NCI-H510A (cell line): ENCODE results near the gene NEDD4L.

Source experiments
- DNase-seq: peaks from one replicate; lab custom pipeline; 2025; lab: John Stamatoyannopoulos, UW

NEDD4L gene

GRCh38 chr18:58118536-58118935 is 74.5 kb downstream of the NEDD4L start:
- DNase-seq = no peak

DNA sequence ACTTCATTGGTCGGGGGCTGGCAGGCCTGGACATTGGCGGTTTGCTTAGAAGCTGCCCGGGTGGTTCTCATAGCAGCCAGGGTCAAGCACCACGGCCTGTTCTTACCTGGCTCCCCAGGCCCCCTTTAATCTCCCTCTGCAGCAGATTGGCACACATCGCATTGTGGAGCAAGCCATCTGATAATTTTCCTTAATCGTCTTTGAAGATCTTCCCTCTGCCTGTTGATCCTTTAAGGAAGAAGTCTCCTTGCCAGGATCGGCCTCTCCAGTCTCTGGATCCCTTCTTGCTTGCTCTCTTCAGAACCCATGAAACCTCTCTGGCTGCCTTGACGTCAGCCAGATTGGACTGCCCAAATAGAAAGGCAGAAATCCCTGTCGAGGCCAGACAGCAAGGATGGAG is 75.8 kb downstream of the NEDD4L start:
- DNase-seq = no peak

DNA sequence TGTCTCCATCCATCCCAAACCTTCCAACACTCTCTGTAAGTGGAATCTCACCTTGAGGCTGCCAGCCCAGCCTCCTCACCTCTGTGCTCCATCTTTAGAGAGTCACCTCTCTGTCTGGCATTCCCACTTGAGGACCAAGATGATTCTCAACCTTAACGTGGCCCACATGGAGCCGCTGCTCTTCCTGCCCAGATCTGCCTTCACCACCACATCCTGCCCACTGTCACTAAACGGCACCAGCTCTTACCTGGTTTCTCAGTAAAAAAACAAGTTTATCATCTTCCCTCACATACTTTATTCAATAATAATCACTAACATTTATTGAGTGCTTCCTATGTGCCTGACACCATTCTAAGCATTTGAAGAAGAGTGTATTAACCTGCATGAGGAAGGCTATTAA is 80.4 kb downstream of the NEDD4L start:
- DNase-seq = no peak

- DNase-seq = no peak
Observed at GRCh38 chr18:58125183-58125582, 81.2 kb downstream of the NEDD4L start.

- no peak for DNase-seq
Observed at GRCh38 chr18:58125756-58126155, 81.7 kb downstream of the NEDD4L start.

- no peak for DNase-seq
Observed at GRCh38 chr18:58128381-58129374, 84.7 kb downstream of the NEDD4L start.

- no peak for DNase-seq
Observed at GRCh38 chr18:58132595-58133261, 88.7 kb downstream of the NEDD4L start.

DNA sequence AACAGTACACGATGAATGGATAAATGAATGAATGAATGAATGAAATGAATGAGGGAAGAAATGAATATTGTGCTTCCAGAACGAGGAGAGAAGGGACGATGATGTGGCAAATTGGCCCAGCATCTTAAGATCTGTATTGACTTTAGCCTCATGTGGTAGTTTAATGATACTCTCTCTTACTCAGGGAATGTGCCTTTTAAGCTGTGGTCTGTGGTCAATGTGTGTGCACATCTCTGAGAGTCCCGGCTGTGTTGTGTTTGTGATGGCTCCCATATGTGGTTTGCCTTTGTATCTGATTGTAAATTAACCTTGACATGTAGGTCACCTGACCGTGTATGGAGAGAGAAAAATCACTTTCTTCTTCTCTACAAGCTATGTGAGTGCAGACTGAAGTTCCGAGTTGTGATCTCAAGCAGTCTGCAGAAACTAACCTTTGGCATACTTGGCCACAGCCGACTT is 91.2 kb downstream of the NEDD4L start:
- no peak for DNase-seq

DNA sequence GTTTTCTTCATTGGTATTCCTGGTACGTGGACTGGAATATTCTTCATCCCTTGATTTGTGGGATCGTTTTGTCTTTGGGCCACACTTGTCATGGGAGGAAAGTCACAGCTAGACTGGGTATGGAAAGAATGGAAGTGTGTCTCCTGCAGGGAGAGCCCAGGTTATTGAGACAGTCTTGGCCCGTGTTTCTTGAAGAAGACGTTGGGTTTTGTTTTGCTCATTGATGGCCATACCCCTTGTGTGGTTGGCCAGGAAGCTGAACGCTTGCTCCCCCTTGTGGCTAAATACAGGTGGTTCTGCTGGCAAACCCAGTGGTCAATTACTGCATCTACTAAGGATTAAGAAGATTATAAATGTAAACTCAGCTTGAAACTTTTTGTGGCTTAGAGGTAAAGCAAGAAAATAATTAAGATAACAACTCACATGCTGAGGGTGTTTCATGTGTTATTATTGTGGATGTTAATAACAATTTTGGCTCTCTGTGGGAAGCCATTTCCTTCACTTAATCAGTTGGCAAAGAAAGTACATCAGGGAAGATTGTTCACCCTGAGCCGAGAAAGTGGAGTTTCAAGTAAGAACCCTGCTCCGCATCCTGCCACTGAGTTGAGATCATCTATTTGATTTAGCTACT is 91.8 kb downstream of the NEDD4L start:
- DNase-seq = peak; percentile 27

- DNase-seq = no peak
Observed at GRCh38 chr18:58136879-58137278, 92.9 kb downstream of the NEDD4L start.

DNA sequence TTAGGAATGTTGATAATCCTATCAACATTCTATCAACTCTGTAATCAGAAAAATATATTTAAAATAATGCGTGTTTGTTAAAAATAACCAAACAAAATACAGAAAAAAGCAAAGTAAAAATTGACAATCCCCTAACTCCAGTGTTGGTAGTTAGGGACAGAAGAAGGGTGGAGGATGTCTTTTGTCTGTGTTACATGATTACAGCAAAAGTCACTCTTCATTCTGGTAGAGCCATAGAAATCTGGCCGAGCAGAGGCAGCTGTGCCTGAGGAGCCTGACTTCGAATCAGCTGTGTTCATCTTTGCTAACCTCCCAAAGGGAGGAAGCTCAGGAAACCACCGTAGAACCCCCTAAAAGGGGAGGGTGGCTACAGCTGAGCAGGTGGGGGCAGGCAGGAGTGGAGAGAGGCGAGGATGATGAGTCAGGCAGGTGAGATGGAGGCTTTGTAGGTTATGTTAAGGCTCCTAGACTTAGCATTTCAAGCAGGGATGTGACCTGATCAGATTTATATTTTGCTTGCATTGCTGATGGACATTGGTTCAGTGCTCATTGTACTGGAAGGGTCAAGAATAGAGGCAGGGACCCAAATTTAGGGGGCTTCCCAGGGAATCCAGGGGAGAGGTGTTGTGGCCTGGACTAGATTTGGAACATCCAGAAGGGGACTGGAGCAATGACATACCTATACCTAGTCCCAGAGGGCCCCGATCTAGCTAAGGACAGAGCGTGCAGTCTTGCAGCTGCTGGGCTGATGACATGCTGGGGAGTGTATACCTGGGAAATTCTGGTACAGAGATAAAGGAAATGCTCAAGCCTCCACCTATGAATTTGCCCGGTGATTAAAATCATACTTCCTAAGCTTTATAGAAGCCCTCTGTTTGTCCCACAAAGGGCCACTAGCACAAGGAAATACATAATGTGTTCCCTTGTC is 95.7 kb downstream of the NEDD4L start:
- DNase-seq = no peak

DNA sequence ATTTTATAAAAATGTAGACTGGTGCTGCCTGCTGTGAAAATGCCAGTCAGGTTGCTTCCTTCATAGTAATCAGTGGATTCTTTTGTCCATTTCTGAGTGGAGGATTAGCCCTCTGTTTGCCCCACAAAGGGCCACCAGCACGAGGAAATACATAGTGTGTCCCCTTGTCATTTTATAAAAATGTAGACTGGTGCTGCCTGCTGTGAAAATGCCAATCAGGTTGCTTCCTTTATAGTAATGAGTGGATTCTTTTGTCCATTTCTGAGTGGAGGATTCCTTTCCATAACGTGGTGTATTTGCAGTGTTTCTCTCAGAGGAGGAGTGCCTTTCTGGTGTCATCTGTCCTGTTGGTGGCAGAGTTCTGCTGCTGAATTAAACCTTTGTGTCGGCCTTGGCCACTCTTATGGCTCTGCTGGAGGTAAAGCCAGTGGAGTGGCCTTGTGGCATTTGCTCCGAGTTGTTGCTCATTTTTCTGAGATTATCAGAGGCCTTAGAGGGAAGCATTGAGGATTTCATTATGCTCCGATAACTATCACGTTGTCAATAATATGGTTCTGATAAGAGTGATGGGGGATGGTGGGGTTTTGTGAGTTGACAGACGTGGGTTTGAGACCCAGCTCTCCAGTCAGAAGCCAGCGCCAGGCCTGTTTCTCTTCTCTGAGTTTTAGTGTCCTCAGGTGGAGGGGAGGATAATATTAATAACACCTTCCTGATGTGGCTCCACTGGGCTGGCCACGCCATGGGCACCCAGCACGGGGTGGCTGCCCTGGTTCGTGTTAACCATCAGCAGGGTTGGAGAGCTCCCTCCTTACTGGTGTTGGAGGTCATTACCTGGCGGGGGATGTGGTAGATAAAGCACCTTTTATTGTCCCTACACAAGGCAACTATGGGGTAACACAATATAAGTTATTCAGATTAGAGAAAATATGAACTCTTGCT is 96.6 kb downstream of the NEDD4L start:
- DNase-seq = no peak

DNA sequence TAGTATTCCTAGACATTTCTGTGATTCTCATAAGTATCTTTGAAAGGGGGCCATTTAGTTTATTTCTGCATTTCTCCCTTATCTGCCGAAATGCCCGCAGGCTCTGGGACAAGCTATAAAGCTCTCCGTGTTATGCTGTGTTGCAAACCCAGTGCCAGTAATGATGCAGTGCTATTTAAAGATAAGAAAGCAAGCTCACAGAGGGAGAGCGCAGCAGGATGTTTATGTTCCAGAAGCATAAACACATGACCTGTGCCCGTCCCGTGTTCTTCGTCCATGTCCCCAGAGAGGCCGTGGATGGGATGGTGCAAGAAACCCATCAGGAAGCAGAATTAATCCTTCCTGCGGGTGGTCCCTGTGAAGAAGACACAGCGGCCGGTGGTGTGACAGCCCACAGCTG is 99.4 kb downstream of the NEDD4L start:
- DNase-seq = no peak

DNA sequence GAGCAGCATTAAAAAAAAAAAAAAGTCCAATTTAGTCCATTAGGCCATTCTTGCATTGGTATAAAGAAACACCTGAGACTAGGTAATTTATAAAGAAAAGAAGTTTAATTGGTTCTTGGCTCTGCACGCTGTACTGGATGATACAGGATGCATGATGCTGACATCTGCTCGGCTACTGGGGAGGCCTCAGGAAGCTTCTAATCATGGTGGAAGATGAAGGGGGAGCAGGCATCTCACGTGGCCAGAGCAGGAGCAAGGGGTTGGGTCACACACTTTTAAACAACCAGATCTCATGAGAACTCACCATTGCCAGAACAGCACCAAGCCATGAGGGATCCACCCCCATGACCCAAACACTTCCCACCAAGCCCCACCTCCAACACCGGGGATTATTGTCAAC is 100.1 kb downstream of the NEDD4L start:
- DNase-seq = no peak

GRCh38 chr18:58144671-58145285 is 100.8 kb downstream of the NEDD4L start:
- peak; percentile 75 for DNase-seq

GRCh38 chr18:58146099-58146498 is 102.1 kb downstream of the NEDD4L start:
- DNase-seq = no peak

GRCh38 chr18:58148954-58149471 is 105.0 kb downstream of the NEDD4L start:
- peak; percentile 43 for DNase-seq

DNA sequence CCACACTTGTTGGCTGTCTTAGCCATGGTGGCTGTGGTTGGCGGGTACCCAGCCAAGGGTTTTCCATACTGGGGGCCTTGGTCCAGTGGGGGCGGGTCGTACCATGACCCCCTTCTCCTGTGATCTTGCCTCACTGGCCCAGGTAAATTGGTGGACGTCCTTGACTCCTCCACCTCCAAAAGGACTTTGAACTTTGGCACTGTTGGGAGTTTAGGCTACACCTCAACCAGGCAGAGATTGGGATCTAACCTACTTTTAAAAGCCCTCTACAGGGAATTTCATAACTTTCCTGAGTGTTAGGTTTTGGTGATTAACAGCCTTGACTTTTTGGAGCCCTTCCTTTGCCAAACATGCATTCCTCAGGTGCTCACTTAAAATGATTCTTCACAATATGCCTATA is 106.7 kb downstream of the NEDD4L start:
- no peak for DNase-seq

DNA sequence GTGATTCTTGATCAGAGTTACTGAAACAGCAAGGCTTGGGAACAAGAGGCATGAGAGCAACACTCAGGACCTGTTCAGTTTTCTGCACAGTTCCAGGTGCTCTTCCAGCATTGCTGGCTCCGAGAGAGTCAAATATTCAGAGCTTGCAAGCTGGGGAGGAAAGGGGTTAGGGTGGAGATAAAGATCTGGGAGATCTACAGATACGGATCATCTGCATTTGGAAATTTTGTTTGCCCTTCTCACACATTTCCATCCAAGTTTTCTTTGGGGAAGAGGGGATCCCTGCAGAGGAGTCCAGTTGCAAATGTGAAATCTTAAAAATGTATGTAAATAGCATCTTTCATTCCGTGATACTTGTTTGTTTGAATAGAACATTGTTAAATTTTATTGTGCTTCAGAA is 108.2 kb downstream of the NEDD4L start:
- DNase-seq = no peak

DNA sequence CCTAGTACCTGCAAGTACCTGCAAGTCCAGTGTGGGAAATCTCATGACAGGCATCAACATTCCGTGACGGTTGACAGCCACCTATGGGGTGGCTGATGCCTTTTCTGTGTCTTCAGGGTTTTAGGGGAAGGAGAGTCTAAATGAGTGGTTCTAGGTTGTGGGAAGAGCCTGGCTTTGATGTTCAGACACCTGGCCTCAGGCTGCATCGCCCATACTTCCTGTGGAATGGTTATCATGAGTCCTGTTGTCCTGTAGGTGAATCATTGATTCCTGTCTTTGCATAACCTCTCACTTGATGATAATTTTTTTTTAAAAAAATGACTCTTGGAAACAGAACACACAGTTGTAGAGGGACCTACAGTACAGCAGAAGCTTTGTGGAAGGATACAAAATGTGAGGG is 108.9 kb downstream of the NEDD4L start:
- no peak for DNase-seq
